AG04449 (cell line): ENCODE measurements around the gene IL36G.

Source experiments
- CTCF ChIA-PET: fragments of 350-600 bp; formaldehyde crosslinking; extraction: SDS; loops from one replicate; lab custom pipeline; 2021; ENCODE audit warnings: antibody characterized with exemption; lab: Yijun Ruan, JAX
- POLR2A ChIA-PET: fragments of 400-600, 350-600 bp; formaldehyde crosslinking; extraction: SDS; loops from one replicate; lab custom pipeline; 2020; ENCODE audit warnings: antibody characterized with exemption, inconsistent platforms; lab: Yijun Ruan, JAX
- DNase-seq: peaks from one replicate; pipeline ENCODE4 v3.0.0-alpha.2; 2010; ENCODE audit warnings: low read depth, low spot score
- H3K4me3 ChIP-seq: 2 replicates; pipeline ENCODE4 v1.5.1; 2011; ENCODE audit warnings: low read depth, mild to moderate bottlenecking, control low read depth, low read length
- TF ChIP-seq, protein P1 (sequence below): IDR thresholded peaks from one replicate; pipeline ENCODE4 v1.5.1; 2011; ENCODE audit warnings: mild to moderate bottlenecking, moderate library complexity, low read length, control low read depth, inconsistent platforms; ENCODE audit not compliant: insufficient read depth; ENCODE audit errors: missing control alignments

The IL36G gene

DNA sequence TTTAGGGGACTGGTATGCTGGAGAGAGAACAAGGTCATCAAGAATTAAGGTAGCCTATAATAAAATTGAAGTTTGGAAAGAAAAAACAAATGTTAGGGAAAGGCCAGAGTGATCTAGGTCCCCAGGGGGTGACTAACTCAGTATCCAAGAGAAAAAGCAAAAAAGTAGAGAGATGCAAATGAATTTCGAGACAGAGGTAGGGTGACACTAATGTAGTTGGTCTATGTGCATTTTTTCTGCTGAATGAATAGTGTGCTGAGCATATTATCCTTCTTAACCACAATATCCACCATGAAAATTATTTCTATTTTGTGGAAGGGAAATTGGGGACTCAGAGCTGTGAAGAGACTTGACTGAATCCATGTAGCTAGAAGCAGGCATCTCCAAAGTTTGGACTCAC, 37.2 kb downstream of the IL36G start:
- ChIA-PET CTCF (no interaction called here), POLR2A (no interaction called here)
- TF ChIP-seq, protein P1, sequence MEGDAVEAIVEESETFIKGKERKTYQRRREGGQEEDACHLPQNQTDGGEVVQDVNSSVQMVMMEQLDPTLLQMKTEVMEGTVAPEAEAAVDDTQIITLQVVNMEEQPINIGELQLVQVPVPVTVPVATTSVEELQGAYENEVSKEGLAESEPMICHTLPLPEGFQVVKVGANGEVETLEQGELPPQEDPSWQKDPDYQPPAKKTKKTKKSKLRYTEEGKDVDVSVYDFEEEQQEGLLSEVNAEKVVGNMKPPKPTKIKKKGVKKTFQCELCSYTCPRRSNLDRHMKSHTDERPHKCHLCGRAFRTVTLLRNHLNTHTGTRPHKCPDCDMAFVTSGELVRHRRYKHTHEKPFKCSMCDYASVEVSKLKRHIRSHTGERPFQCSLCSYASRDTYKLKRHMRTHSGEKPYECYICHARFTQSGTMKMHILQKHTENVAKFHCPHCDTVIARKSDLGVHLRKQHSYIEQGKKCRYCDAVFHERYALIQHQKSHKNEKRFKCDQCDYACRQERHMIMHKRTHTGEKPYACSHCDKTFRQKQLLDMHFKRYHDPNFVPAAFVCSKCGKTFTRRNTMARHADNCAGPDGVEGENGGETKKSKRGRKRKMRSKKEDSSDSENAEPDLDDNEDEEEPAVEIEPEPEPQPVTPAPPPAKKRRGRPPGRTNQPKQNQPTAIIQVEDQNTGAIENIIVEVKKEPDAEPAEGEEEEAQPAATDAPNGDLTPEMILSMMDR: no peak
- no peak overlapping the region for H3K4me3 ChIP-seq
- DNase-seq: no peak

DNA sequence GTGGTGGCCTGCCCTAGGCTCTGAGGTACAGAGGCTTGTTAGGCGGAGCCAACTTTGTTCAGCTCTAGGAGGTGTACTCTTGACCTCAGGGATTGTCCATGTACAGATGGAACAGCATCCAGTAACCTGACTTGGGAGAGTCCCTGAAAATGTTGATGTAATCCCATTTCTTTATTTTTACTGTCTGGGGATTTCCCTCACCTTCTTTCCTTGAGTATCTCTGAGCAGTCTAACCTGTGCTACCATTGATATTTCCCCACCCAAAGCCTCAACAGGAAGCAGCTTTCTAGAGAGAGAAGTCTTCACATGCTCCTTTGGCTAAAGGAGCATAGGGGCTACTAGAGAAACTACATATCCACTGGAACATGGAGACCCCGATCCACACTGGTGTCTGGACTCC, 37.8 kb downstream of the IL36G start:
- CTCF ChIA-PET: no interaction called here
- TF ChIP-seq, protein P1: no peak
- no peak for DNase-seq
- POLR2A ChIA-PET: no interaction called here
- no peak overlapping the region for H3K4me3 ChIP-seq

DNA sequence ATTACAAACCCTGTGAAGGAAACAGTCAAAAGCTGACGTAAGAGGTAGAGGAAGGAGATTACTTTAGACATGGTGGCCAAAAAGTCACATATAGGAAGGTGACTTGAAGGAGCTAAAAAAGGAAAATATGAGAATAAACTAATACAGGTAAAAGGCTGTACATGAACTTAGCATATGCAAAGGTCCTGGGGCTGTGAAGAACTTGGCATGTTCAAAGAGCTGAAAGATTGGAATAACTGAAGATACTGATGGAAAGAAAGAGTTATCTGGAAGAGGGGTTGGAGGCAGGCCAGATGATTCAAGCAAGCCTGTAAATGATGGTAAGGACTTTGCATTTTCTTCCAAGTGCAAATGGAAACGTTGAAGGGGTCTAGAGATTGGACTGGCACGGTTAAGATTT, 40.7 kb downstream of the IL36G start:
- no peak overlapping the region for H3K4me3 ChIP-seq
- TF ChIP-seq, protein P1: no peak
- no peak for DNase-seq
- ChIA-PET POLR2A (no interaction called here), CTCF (no interaction called here)

DNA sequence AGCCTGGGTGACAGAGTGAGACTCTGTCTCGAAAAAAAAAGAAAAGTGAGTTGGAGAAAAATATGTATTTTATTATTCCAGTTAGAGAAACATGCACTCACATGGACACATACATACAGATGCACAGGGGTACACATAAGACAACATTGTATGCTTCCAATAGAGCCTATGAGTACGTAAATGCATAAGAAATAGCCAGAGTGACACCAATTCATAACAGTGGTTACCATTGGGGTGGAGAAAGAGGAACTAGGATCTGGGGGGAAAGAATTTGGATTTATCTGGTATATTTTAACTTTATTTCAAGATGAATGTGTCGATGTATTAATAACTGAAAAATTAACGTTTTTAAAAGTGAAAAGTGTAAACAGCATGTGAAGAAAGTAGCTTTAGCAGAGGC, 43.5 kb downstream of the IL36G start:
- CTCF ChIA-PET: no interaction called here
- DNase-seq: no peak
- no peak overlapping the region for H3K4me3 ChIP-seq
- TF ChIP-seq, protein P1: no peak
- POLR2A ChIA-PET: no interaction called here

DNA sequence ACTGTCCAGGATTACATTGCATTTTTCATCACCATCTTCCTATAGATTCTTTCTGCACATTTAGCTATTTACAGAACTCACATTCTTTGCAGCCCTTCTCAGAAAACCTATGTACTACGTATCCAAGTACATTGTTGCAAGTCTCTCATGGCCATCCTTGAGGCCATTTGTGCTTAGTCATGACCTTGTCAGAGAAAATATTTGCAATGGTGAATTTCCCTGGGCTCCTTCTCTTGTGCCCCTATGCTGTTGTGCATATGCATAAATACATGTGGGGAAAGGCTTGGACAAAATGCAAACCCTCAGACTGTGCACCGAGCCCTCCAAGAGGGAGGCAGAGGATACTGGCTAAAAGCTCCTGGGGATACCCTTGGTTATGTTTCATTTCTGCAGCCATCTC, 47.0 kb downstream of the IL36G start:
- ChIA-PET POLR2A (no interaction called here), CTCF (no interaction called here)
- no peak overlapping the region for H3K4me3 ChIP-seq
- no peak for DNase-seq
- TF ChIP-seq, protein P1: no peak

DNA sequence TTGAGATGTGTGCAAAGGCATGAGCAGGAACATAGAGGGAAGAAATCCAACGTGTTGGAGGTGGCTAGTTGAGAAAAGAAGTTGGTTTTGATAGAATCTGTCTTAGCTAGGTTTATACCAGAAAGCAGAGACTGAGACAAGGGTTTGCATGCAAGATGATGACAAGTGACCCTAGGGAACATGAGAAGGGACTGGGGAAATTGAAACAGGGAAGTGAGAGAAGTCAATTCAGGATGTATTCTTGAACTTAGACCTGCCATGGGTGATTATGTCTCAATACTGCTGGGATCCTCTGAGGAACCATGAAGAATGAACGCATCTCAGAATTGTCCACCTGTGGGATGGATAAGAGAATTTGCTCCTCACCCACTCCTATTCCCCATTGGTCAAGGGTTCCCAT, 47.9 kb downstream of the IL36G start:
- TF ChIP-seq, protein P1: no peak
- POLR2A ChIA-PET: no interaction called here
- CTCF ChIA-PET: no interaction called here
- DNase-seq: no peak
- H3K4me3 ChIP-seq: no peak overlapping the region

DNA sequence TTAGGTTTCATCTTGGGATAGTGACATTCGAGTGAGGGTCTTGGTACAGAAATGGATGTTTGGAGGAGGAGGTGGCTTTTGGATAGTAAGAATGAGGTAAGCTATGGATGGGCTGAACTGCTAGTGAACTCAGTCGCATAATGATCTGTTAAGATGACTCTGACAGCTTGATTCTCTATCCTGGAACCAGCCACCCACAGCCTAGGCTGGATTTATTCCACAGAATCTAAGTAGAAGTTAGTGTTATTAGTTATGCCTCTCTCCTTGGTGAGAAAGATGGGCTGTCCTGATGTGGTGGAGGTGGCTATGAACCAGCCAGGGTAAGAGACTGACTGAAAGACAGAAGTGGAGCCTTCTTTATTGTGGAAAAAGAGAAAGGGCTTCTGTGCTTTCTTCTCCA, 49.9 kb downstream of the IL36G start:
- DNase-seq: no peak
- POLR2A ChIA-PET: no interaction called here
- H3K4me3 ChIP-seq: no peak overlapping the region
- TF ChIP-seq, protein P1: no peak
- CTCF ChIA-PET: interaction anchor here (0.6 kb wide), 1 partner anchor 171 kb away, joined by 3 read pairs; no protein-coding TSS in a partner anchor
